Cardiac muscle cell (in vitro differentiated cells and primary cell): Measurements from ENCODE around the gene NT5E. TPM values are rescaled to one million over a fixed set of nuclear protein-coding genes. Genes with fewer than 3 reads are reported as not detected.
A peak's percentile ranks its signal among the peaks of the same experiment; 100 is the strongest.

Experiments
- DNase-seq, 2 donors: peaks; one replicate each; pipeline versions ENCODE4 v3.0.0 to v3.0.0-alpha.2; 2010 to 2017; ENCODE audit warnings: low read depth in 1 of 2, low spot score in 1 of 2
- H3K27ac ChIP-seq: fragments of 200-600 bp; sonication (generic); 2 replicates; pipeline ENCODE4 v1.5.1; 2016
- H3K27me3 ChIP-seq: fragments of 200-600 bp; sonication (generic); 2 replicates; pipeline ENCODE4 v1.6.0; 2016; ENCODE audit warnings: control low read depth
- H3K36me3 ChIP-seq: fragments of 200-600 bp; sonication (generic); 2 replicates; pipeline ENCODE4 v1.5.1; 2016; ENCODE audit warnings: control low read depth
- H3K4me1 ChIP-seq: fragments of 200-600 bp; sonication (generic); 2 replicates; pipeline ENCODE4 v1.8.1; 2017; ENCODE audit warnings: low read depth, mild to moderate bottlenecking, mixed run types
- H3K4me3 ChIP-seq: fragments of 200-600 bp; sonication (generic); 2 replicates; pipeline ENCODE4 v1.5.1; 2016; ENCODE audit warnings: mild to moderate bottlenecking
- H3K9me3 ChIP-seq: fragments of 200-600 bp; sonication (generic); 2 replicates; pipeline ENCODE4 v1.5.1; 2017; ENCODE audit warnings: low read depth, mild to moderate bottlenecking, control low read depth
- polyA plus RNA-seq: library from polyadenylated mRNA; unstranded; fragments of >200 nt; fragmentation: Nextera tagmentation; extraction: Ambion mirVana; gene quantifications from 2 replicates; pipeline ENCODE4 v1.2.1, GENCODE V29; 2016
- total RNA-seq: library from RNA; depleted of rRNA; stranded (reverse); fragments of >200 nt; gene quantifications from 2 replicates; pipeline ENCODE4 v1.2.3, GENCODE V29; 2016
- TF ChIP-seq, protein P1 (sequence below): IDR thresholded peaks from 2 replicates; pipeline ENCODE4 v1.5.1; 2012; ENCODE audit warnings: low read depth, mild to moderate bottlenecking, low read length

The NT5E gene
- total and polyA plus RNA-seq, 2 experiments from 2014 or later: 0.70 to 0.80 TPM

DNA sequence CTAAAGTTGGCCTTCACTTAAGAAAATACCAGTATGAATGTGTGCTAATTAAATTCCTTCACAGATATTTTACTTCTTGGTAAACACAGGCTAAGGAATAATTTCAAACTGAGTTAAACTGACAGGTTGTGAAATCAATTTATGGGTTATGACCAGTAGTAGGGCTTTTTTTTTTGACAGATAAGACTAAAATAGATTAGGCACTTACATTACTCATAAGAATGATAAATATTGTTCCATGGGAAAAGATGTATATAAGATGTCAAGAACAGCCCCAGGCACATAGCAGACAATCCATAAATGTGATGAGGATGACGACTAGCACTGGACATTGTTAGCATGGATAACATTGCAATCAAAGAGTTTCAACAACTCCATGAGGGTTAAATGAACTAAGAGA is 22.9 kb downstream of the NT5E start:
- Histone ChIP-seq H3K36me3 (no peaks in the 10 kb centered on the region), H3K9me3 (no peaks in the 10 kb centered on the region), H3K27ac (no peak overlapping the region), H3K4me1 (no peaks in the 10 kb centered on the region), H3K27me3 (no peaks in the 10 kb centered on the region), H3K4me3 (no peak overlapping the region)
- DNase-seq: no peak
- TF ChIP-seq, protein P1, sequence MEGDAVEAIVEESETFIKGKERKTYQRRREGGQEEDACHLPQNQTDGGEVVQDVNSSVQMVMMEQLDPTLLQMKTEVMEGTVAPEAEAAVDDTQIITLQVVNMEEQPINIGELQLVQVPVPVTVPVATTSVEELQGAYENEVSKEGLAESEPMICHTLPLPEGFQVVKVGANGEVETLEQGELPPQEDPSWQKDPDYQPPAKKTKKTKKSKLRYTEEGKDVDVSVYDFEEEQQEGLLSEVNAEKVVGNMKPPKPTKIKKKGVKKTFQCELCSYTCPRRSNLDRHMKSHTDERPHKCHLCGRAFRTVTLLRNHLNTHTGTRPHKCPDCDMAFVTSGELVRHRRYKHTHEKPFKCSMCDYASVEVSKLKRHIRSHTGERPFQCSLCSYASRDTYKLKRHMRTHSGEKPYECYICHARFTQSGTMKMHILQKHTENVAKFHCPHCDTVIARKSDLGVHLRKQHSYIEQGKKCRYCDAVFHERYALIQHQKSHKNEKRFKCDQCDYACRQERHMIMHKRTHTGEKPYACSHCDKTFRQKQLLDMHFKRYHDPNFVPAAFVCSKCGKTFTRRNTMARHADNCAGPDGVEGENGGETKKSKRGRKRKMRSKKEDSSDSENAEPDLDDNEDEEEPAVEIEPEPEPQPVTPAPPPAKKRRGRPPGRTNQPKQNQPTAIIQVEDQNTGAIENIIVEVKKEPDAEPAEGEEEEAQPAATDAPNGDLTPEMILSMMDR: no peak

DNA sequence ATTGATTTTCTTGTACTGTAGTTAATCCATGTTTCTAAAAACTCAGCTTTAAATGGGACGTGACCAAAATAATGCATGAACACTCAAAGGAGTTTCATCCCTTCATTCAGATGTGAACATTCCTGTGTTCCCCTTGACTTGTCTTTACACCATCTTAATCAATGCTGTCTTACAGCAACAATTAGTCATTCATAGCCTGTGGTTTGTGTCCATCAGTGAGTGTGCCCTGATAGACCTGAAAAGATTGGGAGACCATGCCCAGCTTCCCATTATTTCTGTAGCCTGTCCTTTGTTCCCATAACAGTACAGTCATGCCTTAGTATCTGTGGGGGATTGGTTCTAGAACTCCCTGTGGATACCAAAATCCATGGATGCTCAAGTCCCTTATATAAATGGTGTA is 23.9 kb downstream of the NT5E start:
- Histone ChIP-seq H3K27me3 (no peaks in the 10 kb centered on the region), H3K4me3 (no peak overlapping the region), H3K27ac (no peak overlapping the region), H3K4me1 (no peaks in the 10 kb centered on the region), H3K36me3 (no peaks in the 10 kb centered on the region), H3K9me3 (no peaks in the 10 kb centered on the region)
- DNase-seq: no peak
- TF ChIP-seq, protein P1: no peak

DNA sequence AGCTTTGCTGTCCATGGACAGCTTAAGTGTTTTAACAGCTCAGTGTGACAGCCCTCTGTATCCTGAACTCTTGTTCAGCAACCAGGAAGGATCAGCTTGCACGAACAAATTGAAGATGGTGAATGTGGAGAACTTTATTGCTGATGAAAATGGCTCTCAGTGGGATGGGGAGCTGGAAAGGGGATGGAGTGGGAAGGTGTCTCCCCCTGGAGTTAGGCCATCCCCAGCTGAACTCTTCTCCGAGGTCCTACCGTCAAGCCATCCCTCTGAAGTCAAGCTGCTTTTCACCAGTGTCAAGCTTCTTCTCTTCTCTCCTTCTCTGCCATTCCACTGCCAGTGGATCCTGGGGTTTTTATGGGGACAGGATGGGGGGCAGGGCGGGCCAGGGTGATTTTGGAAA is 26.6 kb downstream of the NT5E start:
- no peak for DNase-seq
- Histone ChIP-seq H3K27me3 (no peaks in the 10 kb centered on the region), H3K36me3 (no peaks in the 10 kb centered on the region), H3K4me3 (no peak overlapping the region), H3K27ac (no peak overlapping the region), H3K4me1 (no peaks in the 10 kb centered on the region), H3K9me3 (no peaks in the 10 kb centered on the region)
- TF ChIP-seq, protein P1: no peak

DNA sequence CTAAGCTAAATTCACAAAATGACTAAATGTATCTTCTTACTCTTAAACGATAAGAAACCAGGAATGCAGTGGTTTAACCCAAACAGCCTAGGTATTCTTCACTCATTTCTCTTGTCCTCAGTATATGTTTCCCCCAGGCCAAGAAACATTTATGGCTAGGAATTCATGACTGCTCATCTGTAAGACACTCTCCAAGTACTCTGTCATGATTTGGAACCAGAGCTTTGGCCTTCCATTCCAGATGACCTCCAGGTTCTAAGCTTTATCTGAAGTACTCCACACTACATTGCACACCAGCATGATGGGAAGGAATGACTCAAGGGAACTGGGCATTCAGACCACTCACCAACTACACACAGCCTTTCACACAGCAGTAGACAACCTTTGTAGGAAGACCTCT is 29.3 kb downstream of the NT5E start:
- TF ChIP-seq, protein P1: no peak
- H3K27me3 ChIP-seq: no peaks in the 10 kb centered on the region
- DNase-seq: no peak

DNA sequence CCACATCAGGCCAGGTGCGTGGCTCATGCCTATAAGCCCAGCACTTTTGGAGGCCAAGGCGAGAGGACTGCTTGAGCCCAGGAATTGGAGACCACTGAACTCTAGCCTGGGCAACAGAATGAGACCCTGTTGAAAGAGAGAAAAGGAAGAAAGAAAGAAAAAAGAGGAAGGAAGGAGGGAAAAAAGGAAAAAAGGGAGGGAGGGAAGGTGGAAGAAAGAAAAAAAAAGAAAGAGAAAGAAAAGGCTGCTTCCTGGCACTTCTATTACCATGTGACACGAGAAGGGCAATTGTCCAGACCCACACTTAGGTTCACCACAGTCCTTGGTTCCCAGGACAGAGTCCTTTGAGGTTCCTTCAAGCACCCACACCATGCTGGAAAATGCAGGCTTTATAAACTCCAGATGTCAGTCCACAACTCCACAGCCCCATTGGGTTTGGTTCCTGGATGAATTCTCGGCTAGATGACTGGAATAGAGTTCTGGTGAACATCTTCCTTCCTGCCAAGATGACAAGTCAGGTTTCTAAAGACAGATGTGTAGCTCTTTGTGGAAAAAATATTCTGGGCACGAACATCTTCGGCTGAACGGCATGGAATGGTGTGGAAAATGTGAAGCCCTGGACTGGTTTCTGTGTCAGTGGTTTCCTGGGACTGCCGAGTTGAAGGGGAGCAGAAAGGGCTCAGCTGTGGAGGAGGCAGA is 32.5 kb downstream of the NT5E start:
- no peaks in the 10 kb centered on the region for H3K36me3 ChIP-seq
- TF ChIP-seq, protein P1: no peak
- no peak overlapping the region for H3K27ac ChIP-seq

More for the DNA sequence above, 29.3 kb downstream of the NT5E start:
- Histone ChIP-seq H3K4me1 (peaks cover 3% of the 10 kb centered on the region), H3K36me3 (no peaks in the 10 kb centered on the region), H3K4me3 (no peak overlapping the region), H3K27ac (no peak overlapping the region), H3K9me3 (no peaks in the 10 kb centered on the region)

More for the DNA sequence above, 32.5 kb downstream of the NT5E start:
- Histone ChIP-seq H3K27me3 (no peaks in the 10 kb centered on the region), H3K9me3 (no peaks in the 10 kb centered on the region), H3K4me1 (peaks cover 3% of the 10 kb centered on the region), H3K4me3 (no peak overlapping the region)
- DNase-seq: peak in 1 of 2 donors; percentile 60
